GM12878 (cell line): ENCODE measurements around the gene CLEC16A. TPM values are rescaled to one million over a fixed set of nuclear protein-coding genes. Genes with fewer than 3 reads are reported as not detected.

Source experiments
- ATAC-seq: fragments of 200-7000 bp; cut with Tn5 transposase; 3 replicates; pipeline ENCODE4 v1.9.1; 2020; ENCODE audit warnings: mild to moderate bottlenecking, moderate library complexity
- BruUV-seq: library from RNA; stranded (reverse); fragments of 400-500 nt; replicated peaks from 2 replicates; lab custom pipeline; 2021; lab: Mats Ljungman, UMichigan
- CTCF ChIA-PET: fragments of 300-600 bp; sonication (Branson Sonifier 250); formaldehyde crosslinking; extraction: SDS; loops from one replicate; lab custom pipeline; 2021; ENCODE audit warnings: inconsistent platforms; lab: Yijun Ruan, JAX
- POLR2A ChIA-PET: fragments of 350-600 bp; formaldehyde crosslinking; extraction: SDS; loops from one replicate; lab custom pipeline; 2021; ENCODE audit warnings: inconsistent platforms; lab: Charles Lee
- RAD21 ChIA-PET: fragments of 300-600 bp; sonication (Branson Sonifier 250); formaldehyde crosslinking; loops from one replicate; lab custom pipeline; 2023; ENCODE audit warnings: antibody characterized with exemption; ENCODE audit not compliant: unreplicated experiment; lab: Charles Lee
- SMC1A ChIA-PET: fragments of 300-600 bp; sonication (Branson Sonifier 250); formaldehyde crosslinking; loops from one replicate; lab custom pipeline; 2023; ENCODE audit not compliant: unreplicated experiment, uncharacterized antibody; lab: Charles Lee
- DNase-seq: peaks from one replicate; pipeline ENCODE4 v3.0.0-alpha.2; 2011; ENCODE audit warnings: low read depth, low spot score
- FAIRE-seq: peaks from 3 replicates; lab custom pipeline; 2011; peaks lifted over from hg19 to GRCh38; lab: Jason Lieb, UNC
- H2AFZ ChIP-seq: 2 replicates; pipeline ENCODE4 v1.6.0; 2011; ENCODE audit warnings: low read depth, low read length, control low read depth; ENCODE audit not compliant: control insufficient read depth
- H3K27ac ChIP-seq: 2 replicates; pipeline ENCODE4 v1.5.1; 2011; ENCODE audit warnings: control low read depth; ENCODE audit not compliant: control insufficient read depth, insufficient read depth
- H3K27me3 ChIP-seq, 2 experiments: replicated peaks in 1 of 2; 2 replicates each; pipeline versions ENCODE4 v1.6.0 to v1.6.1; 2011; ENCODE audit warnings: low read length in 1 of 2; ENCODE audit not compliant: control insufficient read depth in 2 of 2, insufficient read depth in 2 of 2
- H3K36me3 ChIP-seq, 2 experiments: 2 replicates each; pipeline ENCODE4 v1.5.1; 2011; ENCODE audit warnings: low read length in 1 of 2; ENCODE audit not compliant: control insufficient read depth in 2 of 2, insufficient read depth in 2 of 2
- H3K4me1 ChIP-seq: 2 replicates; pipeline ENCODE4 v1.6.1; 2011; ENCODE audit warnings: mild to moderate bottlenecking, low read length, moderate library complexity, mixed read lengths; ENCODE audit not compliant: control insufficient read depth, insufficient read depth
- H3K4me2 ChIP-seq: 2 replicates; pipeline ENCODE4 v1.6.0; 2011; ENCODE audit warnings: control low read depth; ENCODE audit not compliant: control insufficient read depth, insufficient read depth
- H3K4me3 ChIP-seq: fragments of 200-600 bp; sonication (generic); 2 replicates; pipeline ENCODE4 v1.5.1; 2016
- H3K79me2 ChIP-seq: 2 replicates; pipeline ENCODE4 v1.6.0; 2011; ENCODE audit warnings: low read length; ENCODE audit not compliant: control insufficient read depth, insufficient read depth
- H3K9ac ChIP-seq: 2 replicates; pipeline ENCODE4 v1.8.0; 2011; ENCODE audit warnings: low read length, control low read depth, mixed read lengths; ENCODE audit not compliant: control insufficient read depth, insufficient read depth
- H3K9me3 ChIP-seq: replicated peaks from 3 replicates; pipeline ENCODE4 v1.5.1; 2011; ENCODE audit warnings: mild to moderate bottlenecking, low read length; ENCODE audit not compliant: control insufficient read depth, insufficient read depth
- H4K20me1 ChIP-seq: 2 replicates; pipeline ENCODE4 v1.6.0; 2011; ENCODE audit not compliant: control insufficient read depth, insufficient read depth
- CBX5 ChIP-seq: sonication (generic); IDR thresholded peaks from 2 replicates; pipeline ENCODE4 v1.6.1; 2016; ENCODE audit warnings: low read depth, moderate library complexity, mild to moderate bottlenecking, inconsistent platforms
- CHD2 ChIP-seq: IDR thresholded peaks from 2 replicates; pipeline ENCODE4 v1.6.1; 2011; ENCODE audit warnings: low read depth, low read length, improper control_type of control experiment, borderline replicate concordance
- EGR1 ChIP-seq, 2 experiments: IDR thresholded peaks; 1 replicate in 1 of 2; 2 replicates in 1 of 2; pipeline ENCODE4 v1.6.1; 2011 to 2012; ENCODE audit warnings: low read depth in 2 of 2, low read length in 2 of 2, borderline replicate concordance in 1 of 2, mild to moderate bottlenecking in 1 of 2, moderate library complexity in 1 of 2
- JUNB ChIP-seq: IDR thresholded peaks from 2 replicates; pipeline ENCODE4 v1.6.1; 2016; ENCODE audit warnings: antibody characterized with exemption, mild to moderate bottlenecking
- JUND ChIP-seq: IDR thresholded peaks from 2 replicates; pipeline ENCODE4 v1.6.1; 2012; ENCODE audit warnings: low read depth, mild to moderate bottlenecking, low read length, improper control_type of control experiment, moderate library complexity
- MEF2A ChIP-seq: IDR thresholded peaks from 2 replicates; pipeline ENCODE4 v1.6.1; 2011; ENCODE audit warnings: low read depth, mild to moderate bottlenecking, low read length, moderate library complexity; ENCODE audit not compliant: insufficient read depth
- MYB ChIP-seq: fragments of 150-350 bp; IDR thresholded peaks from 2 replicates; pipeline ENCODE4 v1.6.1; 2014; ENCODE audit warnings: mild to moderate bottlenecking, low read depth, low read length, borderline replicate concordance
- SRF ChIP-seq, 2 experiments: IDR thresholded peaks; 2 replicates each; pipeline ENCODE4 v1.6.1; 2011; ENCODE audit warnings: low read depth in 2 of 2, low read length in 2 of 2, mild to moderate bottlenecking in 1 of 2, moderate library complexity in 1 of 2
- STAT1 ChIP-seq: fragments of 450-650 bp; conservative IDR thresholded peaks from 2 replicates; pipeline ENCODE4 v1.6.1; 2014; ENCODE audit warnings: antibody characterized with exemption, mild to moderate bottlenecking
- ZBED1 ChIP-seq: IDR thresholded peaks from 2 replicates; pipeline ENCODE4 v1.6.1; 2016; ENCODE audit warnings: borderline replicate concordance
- ZNF207 ChIP-seq: fragments of 450-650 bp; IDR thresholded peaks from 2 replicates; pipeline ENCODE4 v1.6.1; 2014; ENCODE audit warnings: antibody characterized with exemption, mild to moderate bottlenecking, borderline replicate concordance
- WGBS: methylation state at CpG from one replicate; pipeline ENCODE4 v1.1.6; 2016; ENCODE audit warnings: low lambda C conversion rate; ENCODE audit not compliant: insufficient replicate concordance, insufficient coverage; ENCODE audit errors: missing lambda C conversion rate; 5-methylcytosine and 5-hydroxymethylcytosine counted together
- in situ Hi-C: fragments of 300-500 bp; cut with MboI; formaldehyde crosslinking; loops from 9 replicates; pipeline ENCODE4 v1.14.3; 2018; ENCODE audit warnings: mixed read lengths
- intact Hi-C: fragments of 100-400 bp; cut with micrococcal nuclease; formaldehyde crosslinking; loops from one replicate; pipeline ENCODE4 v1.14.2; 2022; ENCODE audit not compliant: unreplicated experiment
- polyA plus RNA-seq, 11 experiments: library from polyadenylated mRNA; depleted of rRNA in 4 of 11; unstranded in 6 of 11; stranded (reverse) in 5 of 11; fragments of >200 nt; fragmentation: Nextera tagmentation in 4 of 11; fragmentation: Illumina TruSeq in 1 of 11; extraction: Ambion mirVana in 4 of 11; extraction: Trizol in 1 of 11; gene quantifications; 1 replicate in 1 of 11; 2 replicates in 10 of 11; pipeline versions ENCODE4 v1.2.1 to v1.2.3, GENCODE V29; 2011 to 2016; ENCODE audit warnings: inconsistent platforms in 2 of 11, missing spikeins in 2 of 11, low read depth in 1 of 11
- total RNA-seq, 4 experiments: library from RNA; depleted of rRNA in 3 of 4; stranded (reverse); fragments of >200 nt in 3 of 4; fragmentation: Illumina TruSeq in 1 of 4; extraction: Trizol in 1 of 4; gene quantifications; 2 replicates each; pipeline versions ENCODE4 v1.2.1 to v1.2.3, GENCODE V29; 2013 to 2021
- TF ChIP-seq, protein P1 (sequence below): fragments of 450-650 bp; IDR thresholded peaks from 2 replicates; pipeline ENCODE4 v1.6.1; 2017; ENCODE audit warnings: antibody characterized with exemption, mild to moderate bottlenecking, moderate library complexity
- TF ChIP-seq, protein P2 (sequence below): IDR thresholded peaks from 2 replicates; pipeline ENCODE4 v1.6.1; 2012; ENCODE audit warnings: low read length, inconsistent platforms
- TF ChIP-seq, protein P3 (sequence below): fragments of 450-650 bp; IDR thresholded peaks from 2 replicates; pipeline ENCODE4 v1.6.1; 2017; ENCODE audit warnings: mild to moderate bottlenecking, low read depth, inconsistent platforms; ENCODE audit not compliant: poor library complexity, severe bottlenecking

CLEC16A gene
- total and polyA plus RNA-seq, 10 of the 15 experiments (the other 5 are each of a cell fraction or from before 2014, with no cell fraction given): 1.5 to 28.8 (median 19.2) TPM

DNA sequence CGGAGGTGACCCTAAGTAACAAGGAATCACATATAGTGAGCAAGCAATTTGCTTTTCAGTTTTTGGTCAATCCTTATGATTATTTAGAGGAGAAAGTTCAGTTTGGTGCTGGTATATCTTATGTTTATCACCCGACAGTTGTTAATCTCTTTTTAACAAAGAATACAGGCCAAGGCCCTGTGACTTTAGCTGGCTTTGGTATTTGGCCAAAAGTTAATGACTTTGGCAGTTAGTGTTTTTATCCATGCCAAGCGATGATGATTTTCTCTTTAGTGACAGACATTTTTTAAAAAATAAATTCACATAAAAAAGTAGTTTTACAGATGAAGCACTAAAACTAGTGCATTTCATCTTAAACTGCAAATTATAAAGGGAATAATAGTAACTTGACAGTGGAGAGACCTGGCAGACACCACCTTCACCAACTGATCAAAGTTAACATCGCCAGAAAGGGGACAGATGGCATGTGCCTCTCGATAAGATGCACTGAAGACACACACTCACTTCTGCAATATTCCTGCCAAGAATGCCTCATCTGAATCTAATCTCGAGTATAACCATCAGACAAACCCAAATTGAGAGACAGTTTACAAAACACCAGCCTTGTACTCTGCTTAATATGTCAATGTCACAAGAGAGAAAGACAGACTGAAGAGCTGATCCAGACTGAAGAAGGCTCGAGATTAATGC, 9.0 kb upstream of the CLEC16A start:
- ChIA-PET SMC1A (interaction anchor here (0.8 to 1.5 kb wide), 4 partner anchors 10 to 58 kb away, joined by 3 to 4 read pairs (median 4); partner anchors contain the start of gene CIITA), POLR2A (interaction anchor here (0.7 to 3.6 kb wide), 3 partner anchors 13 to 48 kb away, joined by 3 to 16 read pairs (median 3); no protein-coding TSS in a partner anchor), RAD21 (interaction anchor here (7.1 kb wide), 1 partner anchor 14 kb away, joined by 50 read pairs; no protein-coding TSS in a partner anchor), CTCF (interaction anchor here (2.6 kb wide), 1 partner anchor 195 kb away, joined by 8 read pairs; no protein-coding TSS in a partner anchor)
- TSS peak; percentile 21 for BruUV-seq
- Histone ChIP-seq H3K27ac (no peak overlapping the region), H3K4me1 (peaks cover 38% of the 10 kb centered on the region), H2AFZ (no peak overlapping the region), H3K36me3 (peaks cover 0 to 2% of the 10 kb centered on the region in 2 experiments; a peak in 2 of 4 replicates), H3K9ac (no peak overlapping the region; the same call in 1 of the 2 replicates), H4K20me1 (no peaks in the 10 kb centered on the region; the same call in none of the 2 replicates), H3K79me2 (peaks cover 42% of the 10 kb centered on the region), H3K4me2 (no peak overlapping the region), H3K4me3 (no peak overlapping the region), H3K27me3 (no peaks in the 10 kb centered on the region), H3K9me3 (no peaks in the 10 kb centered on the region)
- DNase-seq (no peak), ATAC-seq (no peak), FAIRE-seq (no peak)
- intact Hi-C loops (loop anchor here (5.0 kb wide), 1 partner anchor 413 kb away; no protein-coding TSS in a partner anchor), in situ Hi-C loops (no loop called here)
- 90% methylated on average over 7 of the region's 7 CpGs for WGBS
- TF ChIP-seq MYB (no peak), JUNB (no peak), MEF2A (no peak), CHD2 (no peak), ZBED1 (no peak), CBX5 (no peak), STAT1 (no peak), JUND (no peak), ZNF207 (no peak), SRF (IDR thresholded peaks at IDR 0.05; ENCODE audit: low read depth in 2 of 2, low read length in 2 of 2) (no peak), EGR1 (IDR thresholded peaks at IDR 0.05; ENCODE audit: borderline replicate concordance in 1 of 2, low read depth in 2 of 2, low read length in 2 of 2) (no peak)
- TF ChIP-seq, protein P1, sequence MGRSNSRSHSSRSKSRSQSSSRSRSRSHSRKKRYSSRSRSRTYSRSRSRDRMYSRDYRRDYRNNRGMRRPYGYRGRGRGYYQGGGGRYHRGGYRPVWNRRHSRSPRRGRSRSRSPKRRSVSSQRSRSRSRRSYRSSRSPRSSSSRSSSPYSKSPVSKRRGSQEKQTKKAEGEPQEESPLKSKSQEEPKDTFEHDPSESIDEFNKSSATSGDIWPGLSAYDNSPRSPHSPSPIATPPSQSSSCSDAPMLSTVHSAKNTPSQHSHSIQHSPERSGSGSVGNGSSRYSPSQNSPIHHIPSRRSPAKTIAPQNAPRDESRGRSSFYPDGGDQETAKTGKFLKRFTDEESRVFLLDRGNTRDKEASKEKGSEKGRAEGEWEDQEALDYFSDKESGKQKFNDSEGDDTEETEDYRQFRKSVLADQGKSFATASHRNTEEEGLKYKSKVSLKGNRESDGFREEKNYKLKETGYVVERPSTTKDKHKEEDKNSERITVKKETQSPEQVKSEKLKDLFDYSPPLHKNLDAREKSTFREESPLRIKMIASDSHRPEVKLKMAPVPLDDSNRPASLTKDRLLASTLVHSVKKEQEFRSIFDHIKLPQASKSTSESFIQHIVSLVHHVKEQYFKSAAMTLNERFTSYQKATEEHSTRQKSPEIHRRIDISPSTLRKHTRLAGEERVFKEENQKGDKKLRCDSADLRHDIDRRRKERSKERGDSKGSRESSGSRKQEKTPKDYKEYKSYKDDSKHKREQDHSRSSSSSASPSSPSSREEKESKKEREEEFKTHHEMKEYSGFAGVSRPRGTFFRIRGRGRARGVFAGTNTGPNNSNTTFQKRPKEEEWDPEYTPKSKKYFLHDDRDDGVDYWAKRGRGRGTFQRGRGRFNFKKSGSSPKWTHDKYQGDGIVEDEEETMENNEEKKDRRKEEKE: no peak
- TF ChIP-seq, protein P2, sequence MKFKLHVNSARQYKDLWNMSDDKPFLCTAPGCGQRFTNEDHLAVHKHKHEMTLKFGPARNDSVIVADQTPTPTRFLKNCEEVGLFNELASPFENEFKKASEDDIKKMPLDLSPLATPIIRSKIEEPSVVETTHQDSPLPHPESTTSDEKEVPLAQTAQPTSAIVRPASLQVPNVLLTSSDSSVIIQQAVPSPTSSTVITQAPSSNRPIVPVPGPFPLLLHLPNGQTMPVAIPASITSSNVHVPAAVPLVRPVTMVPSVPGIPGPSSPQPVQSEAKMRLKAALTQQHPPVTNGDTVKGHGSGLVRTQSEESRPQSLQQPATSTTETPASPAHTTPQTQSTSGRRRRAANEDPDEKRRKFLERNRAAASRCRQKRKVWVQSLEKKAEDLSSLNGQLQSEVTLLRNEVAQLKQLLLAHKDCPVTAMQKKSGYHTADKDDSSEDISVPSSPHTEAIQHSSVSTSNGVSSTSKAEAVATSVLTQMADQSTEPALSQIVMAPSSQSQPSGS: no peak
- TF ChIP-seq, protein P3, sequence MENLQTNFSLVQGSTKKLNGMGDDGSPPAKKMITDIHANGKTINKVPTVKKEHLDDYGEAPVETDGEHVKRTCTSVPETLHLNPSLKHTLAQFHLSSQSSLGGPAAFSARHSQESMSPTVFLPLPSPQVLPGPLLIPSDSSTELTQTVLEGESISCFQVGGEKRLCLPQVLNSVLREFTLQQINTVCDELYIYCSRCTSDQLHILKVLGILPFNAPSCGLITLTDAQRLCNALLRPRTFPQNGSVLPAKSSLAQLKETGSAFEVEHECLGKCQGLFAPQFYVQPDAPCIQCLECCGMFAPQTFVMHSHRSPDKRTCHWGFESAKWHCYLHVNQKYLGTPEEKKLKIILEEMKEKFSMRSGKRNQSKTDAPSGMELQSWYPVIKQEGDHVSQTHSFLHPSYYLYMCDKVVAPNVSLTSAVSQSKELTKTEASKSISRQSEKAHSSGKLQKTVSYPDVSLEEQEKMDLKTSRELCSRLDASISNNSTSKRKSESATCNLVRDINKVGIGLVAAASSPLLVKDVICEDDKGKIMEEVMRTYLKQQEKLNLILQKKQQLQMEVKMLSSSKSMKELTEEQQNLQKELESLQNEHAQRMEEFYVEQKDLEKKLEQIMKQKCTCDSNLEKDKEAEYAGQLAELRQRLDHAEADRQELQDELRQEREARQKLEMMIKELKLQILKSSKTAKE: no peak
